Thyroid gland (tissue), 4 donors: ENCODE measurements around the gene ATP13A2.

Experiments used
- CTCF ChIP-seq, 6 experiments: fragments of 200-600 bp in 3 of 6; fragments of 450-650 bp in 3 of 6; sonication (generic) in 3 of 6; IDR thresholded peaks; one replicate each; pipeline ENCODE4 v1.5.1; 2016 to 2019; ENCODE audit warnings: antibody characterized with exemption in 6 of 6, mild to moderate bottlenecking in 2 of 6, inconsistent platforms in 1 of 6, moderate library complexity in 1 of 6
- POLR2A ChIP-seq, 2 donors: fragments of 450-650 bp; IDR thresholded peaks; one replicate each; pipeline ENCODE4 v1.6.1; 2017; ENCODE audit warnings: antibody characterized with exemption in 2 of 2, mild to moderate bottlenecking in 2 of 2, moderate library complexity in 1 of 2

- TF ChIP-seq CTCF (IDR thresholded peaks at IDR 0.05): no peak
- TF ChIP-seq POLR2A (IDR thresholded peaks at IDR 0.05): no peak
Measured at GRCh38 chr1:17061486-17061885, 49.8 kb upstream of the ATP13A2 start.
